ENCODE data around the gene CD2BP2.

The CD2BP2 gene

DNA sequence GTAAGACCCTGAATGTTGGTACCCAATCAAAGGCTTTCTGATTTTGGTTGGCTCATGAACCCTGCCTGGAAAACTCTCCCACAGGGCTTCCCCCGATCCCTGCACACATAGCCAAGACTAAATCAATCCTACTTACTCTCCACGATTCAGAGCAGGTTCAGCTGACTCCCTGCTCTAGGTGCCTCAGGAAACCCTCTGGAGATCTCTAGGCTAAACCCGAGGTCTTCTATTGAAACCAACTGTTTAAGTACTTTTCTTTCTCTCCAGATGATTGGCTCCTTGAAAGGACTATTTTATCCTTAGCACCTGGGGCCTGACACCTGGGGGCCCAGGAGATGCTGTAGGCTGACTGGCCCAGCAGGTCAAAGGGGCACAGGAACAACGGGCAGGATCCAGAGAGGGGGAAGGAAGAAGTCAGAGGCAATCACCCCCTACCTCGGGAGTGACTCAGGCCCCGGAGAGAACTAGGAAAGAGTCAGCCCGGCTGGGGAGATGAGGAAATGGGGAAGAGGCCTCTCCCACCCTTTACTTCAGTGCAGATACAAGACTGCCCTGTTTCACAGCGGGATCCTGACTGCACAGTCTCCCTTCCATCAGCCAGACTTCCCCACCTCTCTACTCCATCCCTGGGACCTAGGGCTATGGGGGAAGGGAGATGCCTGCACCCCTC lies 13.1 kb upstream of the CD2BP2 start:
- no peak overlapping the region for H3K27ac ChIP-seq
- TF ChIP-seq, protein P1, sequence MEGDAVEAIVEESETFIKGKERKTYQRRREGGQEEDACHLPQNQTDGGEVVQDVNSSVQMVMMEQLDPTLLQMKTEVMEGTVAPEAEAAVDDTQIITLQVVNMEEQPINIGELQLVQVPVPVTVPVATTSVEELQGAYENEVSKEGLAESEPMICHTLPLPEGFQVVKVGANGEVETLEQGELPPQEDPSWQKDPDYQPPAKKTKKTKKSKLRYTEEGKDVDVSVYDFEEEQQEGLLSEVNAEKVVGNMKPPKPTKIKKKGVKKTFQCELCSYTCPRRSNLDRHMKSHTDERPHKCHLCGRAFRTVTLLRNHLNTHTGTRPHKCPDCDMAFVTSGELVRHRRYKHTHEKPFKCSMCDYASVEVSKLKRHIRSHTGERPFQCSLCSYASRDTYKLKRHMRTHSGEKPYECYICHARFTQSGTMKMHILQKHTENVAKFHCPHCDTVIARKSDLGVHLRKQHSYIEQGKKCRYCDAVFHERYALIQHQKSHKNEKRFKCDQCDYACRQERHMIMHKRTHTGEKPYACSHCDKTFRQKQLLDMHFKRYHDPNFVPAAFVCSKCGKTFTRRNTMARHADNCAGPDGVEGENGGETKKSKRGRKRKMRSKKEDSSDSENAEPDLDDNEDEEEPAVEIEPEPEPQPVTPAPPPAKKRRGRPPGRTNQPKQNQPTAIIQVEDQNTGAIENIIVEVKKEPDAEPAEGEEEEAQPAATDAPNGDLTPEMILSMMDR (IDR thresholded peaks at IDR 0.05; ENCODE audit: low read depth, low read length), result no peak
- no peak for DNase-seq
- peak overlapping the region; percentile 73 for H3K4me3 ChIP-seq (ENCODE audit: low read depth, low read length)
- no peaks in the 10 kb centered on the region for H3K9me3 ChIP-seq (ENCODE audit: severe bottlenecking)
- no peaks in the 10 kb centered on the region for H3K27me3 ChIP-seq (ENCODE audit: insufficient read depth, low read depth, severe bottlenecking)
- H3K36me3 ChIP-seq, result peaks cover 47% of the 10 kb centered on the region

- Histone ChIP-seq H3K27me3 (ENCODE audit: insufficient read depth, low read depth, severe bottlenecking) (no peaks in the 10 kb centered on the region), H3K4me3 (ENCODE audit: low read depth, low read length) (no peak overlapping the region), H3K36me3 (peaks cover 55% of the 10 kb centered on the region), H3K27ac (no peak overlapping the region), H3K9me3 (ENCODE audit: severe bottlenecking) (no peaks in the 10 kb centered on the region)
- no peak for DNase-seq
- TF ChIP-seq, protein P1 (IDR thresholded peaks at IDR 0.05; ENCODE audit: low read depth, low read length), result no peak
These were observed 12.4 kb upstream of the CD2BP2 start for GRCh38 chr16:30367349-30368009.

- no peaks in the 10 kb centered on the region for H3K9me3 ChIP-seq (ENCODE audit: severe bottlenecking)
- H3K36me3 ChIP-seq, result peaks cover 62% of the 10 kb centered on the region
- no peaks in the 10 kb centered on the region for H3K27me3 ChIP-seq (ENCODE audit: insufficient read depth, low read depth, severe bottlenecking)
- no peak for DNase-seq
- no peak overlapping the region for H3K27ac ChIP-seq
- no peak overlapping the region for H3K4me3 ChIP-seq (ENCODE audit: low read depth, low read length)
- TF ChIP-seq, protein P1 (IDR thresholded peaks at IDR 0.05; ENCODE audit: low read depth, low read length), result no peak
These were observed 11.4 kb upstream of the CD2BP2 start for GRCh38 chr16:30366511-30366910.

- TF ChIP-seq, protein P1 (IDR thresholded peaks at IDR 0.05; ENCODE audit: low read depth, low read length), result no peak
- H3K4me3 ChIP-seq (ENCODE audit: low read depth, low read length), result no peak overlapping the region
- H3K27ac ChIP-seq, result no peak overlapping the region
- H3K36me3 ChIP-seq, result peaks cover 72% of the 10 kb centered on the region
- no peaks in the 10 kb centered on the region for H3K9me3 ChIP-seq (ENCODE audit: severe bottlenecking)
- no peaks in the 10 kb centered on the region for H3K27me3 ChIP-seq (ENCODE audit: insufficient read depth, low read depth, severe bottlenecking)
- no peak for DNase-seq
These were observed 10.1 kb upstream of the CD2BP2 start for GRCh38 chr16:30365200-30365599.

- Histone ChIP-seq H3K27ac (no peak overlapping the region), H3K9me3 (ENCODE audit: severe bottlenecking) (no peaks in the 10 kb centered on the region), H3K36me3 (peaks cover 91% of the 10 kb centered on the region), H3K4me3 (ENCODE audit: low read depth, low read length) (no peak overlapping the region), H3K27me3 (ENCODE audit: insufficient read depth, low read depth, severe bottlenecking) (no peaks in the 10 kb centered on the region)
- DNase-seq, result no peak
- TF ChIP-seq, protein P1 (IDR thresholded peaks at IDR 0.05; ENCODE audit: low read depth, low read length), result no peak
These were observed 6.1 kb upstream of the CD2BP2 start for GRCh38 chr16:30361180-30361579.

GRCh38 chr16:30359871-30360170 lies 4.7 kb upstream of the CD2BP2 start:
- Histone ChIP-seq H3K4me3 (ENCODE audit: low read depth, low read length) (no peak overlapping the region), H3K27ac (no peak overlapping the region), H3K27me3 (ENCODE audit: insufficient read depth, low read depth, severe bottlenecking) (no peaks in the 10 kb centered on the region), H3K9me3 (ENCODE audit: severe bottlenecking) (no peaks in the 10 kb centered on the region), H3K36me3 (peaks cover 78% of the 10 kb centered on the region)
- TF ChIP-seq, protein P1 (IDR thresholded peaks at IDR 0.05; ENCODE audit: low read depth, low read length), result no peak
- no peak for DNase-seq
